ENCODE measurements around the gene CEP70. TPM values are rescaled to one million over a fixed set of nuclear protein-coding genes. Genes with fewer than 3 reads are reported as not detected.

Gene CEP70
- polyA plus RNA-seq, 1 donor (not counting 4 experiments of a cell fraction or from before 2014, with no cell fraction given): 11.4 TPM

DNA sequence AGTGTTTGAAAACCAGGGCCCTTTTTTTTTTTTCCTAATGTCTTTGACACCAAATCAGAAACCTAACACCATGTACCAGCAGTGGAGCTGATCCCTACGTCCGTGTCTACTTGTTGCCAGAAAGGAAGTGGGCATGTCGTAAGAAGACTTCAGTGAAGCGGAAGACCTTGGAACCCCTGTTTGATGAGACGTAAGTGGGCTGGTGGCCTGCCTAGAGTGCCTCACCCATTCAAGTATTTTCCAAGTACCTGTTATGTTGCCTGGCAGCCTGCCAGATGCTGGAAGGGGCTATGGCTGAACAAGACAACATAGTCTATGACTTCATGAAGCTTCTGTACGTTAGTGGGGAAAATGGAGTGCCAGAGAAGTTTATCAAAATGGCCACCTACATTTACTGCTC, 119.9 kb downstream of the CEP70 start:
- H3K27ac ChIP-seq (ENCODE audit: control insufficient read depth, insufficient read depth, low read length): no peak overlapping the region
- no peaks in the 10 kb centered on the region for H4K20me1 ChIP-seq (ENCODE audit: control insufficient read depth, extremely low read depth, insufficient read depth, low read length)
- no peak overlapping the region for H3K9ac ChIP-seq (ENCODE audit: control insufficient read depth, extremely low read depth, insufficient read depth, low read length)
- H3K4me2 ChIP-seq (ENCODE audit: control insufficient read depth, extremely low read depth, insufficient read depth, low read depth, low read length): no peak overlapping the region
- FAIRE-seq (no peak), DNase-seq (ENCODE audit: low read depth, low spot score) (no peak)
- H3K79me2 ChIP-seq (ENCODE audit: control insufficient read depth, insufficient read depth, low read length): no peaks in the 10 kb centered on the region
- dilution Hi-C loops (cut with MboI; ENCODE audit: extremely low pct_ligation_motif_present, low sequenced_read_pairs): no loop called here
- no peak overlapping the region for H3K4me3 ChIP-seq (ENCODE audit: control insufficient read depth in 2 of 3, extremely low read depth in 1 of 3, insufficient read depth in 2 of 3, low read depth in 1 of 3, low read length in 3 of 3)
- no peaks in the 10 kb centered on the region for H3K36me3 ChIP-seq (ENCODE audit: control insufficient read depth in 2 of 2, extremely low read depth in 1 of 2, insufficient read depth in 2 of 2, low read length in 2 of 2)
- H3K9me1 ChIP-seq (ENCODE audit: control insufficient read depth, extremely low read depth, insufficient read depth, low read length): no peaks in the 10 kb centered on the region
- peaks cover 3% of the 10 kb centered on the region for H3K4me1 ChIP-seq (ENCODE audit: control insufficient read depth, extremely low read depth, insufficient read depth, low read length)
- no peaks in the 10 kb centered on the region for H3K9me3 ChIP-seq (ENCODE audit: control insufficient read depth, low read depth, low read length)
- no peaks in the 10 kb centered on the region for H3K27me3 ChIP-seq (ENCODE audit: control insufficient read depth, extremely low read depth, insufficient read depth, low read length)
- TF ChIP-seq, protein P1, sequence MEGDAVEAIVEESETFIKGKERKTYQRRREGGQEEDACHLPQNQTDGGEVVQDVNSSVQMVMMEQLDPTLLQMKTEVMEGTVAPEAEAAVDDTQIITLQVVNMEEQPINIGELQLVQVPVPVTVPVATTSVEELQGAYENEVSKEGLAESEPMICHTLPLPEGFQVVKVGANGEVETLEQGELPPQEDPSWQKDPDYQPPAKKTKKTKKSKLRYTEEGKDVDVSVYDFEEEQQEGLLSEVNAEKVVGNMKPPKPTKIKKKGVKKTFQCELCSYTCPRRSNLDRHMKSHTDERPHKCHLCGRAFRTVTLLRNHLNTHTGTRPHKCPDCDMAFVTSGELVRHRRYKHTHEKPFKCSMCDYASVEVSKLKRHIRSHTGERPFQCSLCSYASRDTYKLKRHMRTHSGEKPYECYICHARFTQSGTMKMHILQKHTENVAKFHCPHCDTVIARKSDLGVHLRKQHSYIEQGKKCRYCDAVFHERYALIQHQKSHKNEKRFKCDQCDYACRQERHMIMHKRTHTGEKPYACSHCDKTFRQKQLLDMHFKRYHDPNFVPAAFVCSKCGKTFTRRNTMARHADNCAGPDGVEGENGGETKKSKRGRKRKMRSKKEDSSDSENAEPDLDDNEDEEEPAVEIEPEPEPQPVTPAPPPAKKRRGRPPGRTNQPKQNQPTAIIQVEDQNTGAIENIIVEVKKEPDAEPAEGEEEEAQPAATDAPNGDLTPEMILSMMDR (optimal IDR thresholded peaks at IDR 0.05 in 1 of 3, IDR thresholded peaks at IDR 0.05 in 1 of 3, conservative IDR thresholded peaks at IDR 0.05 in 1 of 3; ENCODE audit: extremely low read depth in 1 of 3, insufficient read depth in 2 of 3, low read length in 3 of 3): no peak
- no peak for TF ChIP-seq EZH2 (IDR thresholded peaks at IDR 0.05; ENCODE audit: low read length)
- H2AFZ ChIP-seq (ENCODE audit: control insufficient read depth, low read length): no peak overlapping the region

DNA sequence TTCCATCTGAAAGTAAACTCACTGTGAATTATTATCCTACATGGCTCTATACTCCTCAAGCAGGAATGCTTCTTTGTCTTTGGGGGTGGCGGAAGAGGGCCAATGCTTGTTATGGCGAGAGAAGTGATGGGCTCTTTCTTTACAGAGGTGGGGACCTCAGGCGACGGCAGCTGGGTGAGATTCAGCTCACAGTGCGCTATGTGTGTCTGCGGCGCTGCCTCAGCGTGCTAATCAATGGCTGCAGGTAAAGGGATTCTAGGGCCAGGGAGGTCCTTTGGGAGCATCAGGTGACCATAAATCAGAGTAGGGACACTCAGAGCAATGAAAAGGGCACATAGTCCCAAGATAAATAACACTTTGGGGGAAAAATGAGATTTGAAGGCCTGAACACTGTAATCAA, 120.7 kb downstream of the CEP70 start:
- FAIRE-seq (no peak), DNase-seq (ENCODE audit: low read depth, low spot score) (no peak)
- Histone ChIP-seq H3K4me3 (ENCODE audit: control insufficient read depth in 2 of 3, extremely low read depth in 1 of 3, insufficient read depth in 2 of 3, low read depth in 1 of 3, low read length in 3 of 3) (no peak overlapping the region), H3K36me3 (ENCODE audit: control insufficient read depth in 2 of 2, extremely low read depth in 1 of 2, insufficient read depth in 2 of 2, low read length in 2 of 2) (no peaks in the 10 kb centered on the region), H3K4me1 (ENCODE audit: control insufficient read depth, extremely low read depth, insufficient read depth, low read length) (peaks cover 9% of the 10 kb centered on the region), H3K9ac (ENCODE audit: control insufficient read depth, extremely low read depth, insufficient read depth, low read length) (no peak overlapping the region), H3K4me2 (ENCODE audit: control insufficient read depth, extremely low read depth, insufficient read depth, low read depth, low read length) (no peak overlapping the region), H3K79me2 (ENCODE audit: control insufficient read depth, insufficient read depth, low read length) (no peaks in the 10 kb centered on the region), H4K20me1 (ENCODE audit: control insufficient read depth, extremely low read depth, insufficient read depth, low read length) (no peaks in the 10 kb centered on the region), H3K9me1 (ENCODE audit: control insufficient read depth, extremely low read depth, insufficient read depth, low read length) (no peaks in the 10 kb centered on the region), H3K27me3 (ENCODE audit: control insufficient read depth, extremely low read depth, insufficient read depth, low read length) (no peaks in the 10 kb centered on the region), H3K9me3 (ENCODE audit: control insufficient read depth, low read depth, low read length) (no peaks in the 10 kb centered on the region), H3K27ac (ENCODE audit: control insufficient read depth, insufficient read depth, low read length) (no peak overlapping the region), H2AFZ (ENCODE audit: control insufficient read depth, low read length) (no peak overlapping the region)
- dilution Hi-C loops (cut with MboI; ENCODE audit: extremely low pct_ligation_motif_present, low sequenced_read_pairs): no loop called here
- TF ChIP-seq, protein P1 (optimal IDR thresholded peaks at IDR 0.05 in 1 of 3, IDR thresholded peaks at IDR 0.05 in 1 of 3, conservative IDR thresholded peaks at IDR 0.05 in 1 of 3; ENCODE audit: extremely low read depth in 1 of 3, insufficient read depth in 2 of 3, low read length in 3 of 3): no peak
- no peak for TF ChIP-seq EZH2 (IDR thresholded peaks at IDR 0.05; ENCODE audit: low read length)
